Limb (tissue), 2 donors: ENCODE data around the gene KCNIP4.

Experiments
- DNase-seq, 2 donors: peaks; one replicate each; pipeline ENCODE4 v3.0.0-alpha.2; 2016; ENCODE audit errors: extremely low spot score in 2 of 2

The KCNIP4 gene

DNA sequence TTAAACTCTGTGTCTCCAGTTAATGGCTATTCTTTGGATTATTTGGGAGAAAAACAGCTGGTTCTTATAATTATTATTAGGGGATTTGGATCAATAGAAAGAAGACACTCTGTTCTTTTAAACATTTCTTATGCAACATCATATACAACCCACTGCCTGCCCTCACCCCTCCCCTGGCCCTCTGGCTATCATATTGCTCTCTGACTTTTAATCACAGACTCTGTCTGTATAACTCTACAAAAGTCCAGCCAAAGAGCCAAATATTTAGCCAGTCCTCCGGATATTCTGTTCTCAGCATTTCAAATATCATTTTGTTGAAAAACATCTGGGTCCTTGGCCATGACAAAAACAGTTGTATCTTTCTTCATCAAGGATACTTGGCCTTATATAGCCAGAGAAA, 1267.3 kb downstream of the KCNIP4 start:
- DNase-seq = no peak

GRCh38 chr4:20680736-20681135, 1267.8 kb downstream of the KCNIP4 start:
- DNase-seq = no peak

- DNase-seq = no peak
Observed at GRCh38 chr4:20679951-20680350, 1268.6 kb downstream of the KCNIP4 start.
